ENCODE measurements around the gene FBXL7.

FBXL7 gene

DNA sequence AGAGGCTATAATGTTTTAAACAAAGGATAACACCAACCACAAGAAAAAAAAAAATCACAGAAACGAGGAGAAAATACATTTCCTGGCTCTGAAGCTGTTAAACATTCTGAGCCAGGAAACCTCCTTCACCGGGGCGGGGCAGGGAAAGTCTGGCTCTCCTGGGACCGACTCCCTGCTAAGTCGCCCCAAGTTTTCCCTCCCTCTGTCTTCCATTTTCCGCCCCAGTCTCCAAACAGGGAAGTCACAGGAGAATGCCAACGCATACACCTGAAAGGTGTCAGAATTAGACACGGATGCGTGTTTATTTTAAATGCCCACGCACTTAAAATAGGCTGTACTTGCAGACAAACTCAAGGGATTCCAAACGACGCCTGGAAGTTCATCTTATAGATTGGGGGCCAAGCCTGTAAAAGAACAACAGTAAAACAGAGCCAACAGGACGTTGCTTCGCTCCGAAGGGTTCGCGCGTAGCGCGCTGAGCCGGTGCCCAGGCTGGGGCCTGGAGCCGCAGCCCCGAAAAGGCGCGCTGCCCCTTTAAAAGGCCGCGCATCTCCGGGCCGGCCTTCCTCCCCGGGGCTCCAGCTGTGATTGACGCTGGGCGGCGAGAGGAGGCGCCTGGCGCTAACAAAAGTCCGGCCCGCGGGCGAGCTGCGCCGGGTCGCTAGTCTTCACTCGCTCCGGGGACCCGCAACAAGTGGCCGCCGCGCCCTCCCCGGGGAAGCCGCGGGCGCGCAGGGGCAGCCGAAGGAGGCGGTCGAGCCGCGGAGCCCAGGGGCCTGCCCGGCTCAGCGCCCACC, at the start of gene FBXL7:
TSS of gene FBXL7 (plus strand) at position 653 of the 797 bp plus-strand sequence.
- DNase-seq (ENCODE audit: low spot score) = no peak

DNA sequence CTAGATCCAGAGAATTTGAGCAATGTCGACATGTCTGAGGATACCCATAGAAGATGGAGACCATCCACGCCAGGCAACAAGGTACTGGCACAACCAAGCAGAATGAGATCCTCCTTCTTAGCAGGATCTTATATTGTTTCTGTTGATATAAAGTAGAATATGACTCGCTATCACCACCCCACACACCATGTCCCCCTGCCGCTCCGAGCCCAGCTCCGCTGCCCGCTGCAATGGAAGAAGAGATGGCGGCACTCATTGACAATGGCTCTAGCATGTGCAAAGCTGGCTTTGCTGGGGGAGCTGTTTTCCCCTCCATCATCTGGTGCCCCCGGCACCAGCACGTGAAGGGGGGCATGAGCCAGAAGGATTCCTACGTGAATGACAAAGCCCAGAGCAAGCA, 49.5 kb upstream of the FBXL7 start:
- DNase-seq (ENCODE audit: low spot score) = no peak

DNA sequence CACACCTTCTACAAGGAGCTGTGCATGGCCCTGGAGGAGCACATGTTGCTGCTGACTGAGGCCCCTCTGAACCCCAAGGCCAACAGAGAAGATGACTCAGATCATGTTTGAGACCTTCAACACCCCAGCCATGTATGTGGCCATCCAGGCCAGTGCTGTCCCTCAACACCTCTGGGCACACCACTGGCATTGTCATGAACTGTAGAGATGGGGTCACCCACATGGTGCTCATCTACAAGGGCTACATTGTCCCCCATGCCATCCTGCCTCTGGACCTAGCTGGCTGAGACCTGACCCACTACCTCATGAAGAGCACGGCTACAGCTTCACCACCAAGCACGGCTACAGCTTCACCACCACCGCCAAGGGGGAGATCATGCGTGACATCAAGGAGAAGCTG, 49.0 kb upstream of the FBXL7 start:
- no peak for DNase-seq (ENCODE audit: low spot score)

GRCh38 chr5:15452030-15452429, 48.0 kb upstream of the FBXL7 start:
- DNase-seq (ENCODE audit: low spot score) = no peak

GRCh38 chr5:15452781-15453180, 47.2 kb upstream of the FBXL7 start:
- no peak for DNase-seq (ENCODE audit: low spot score)

DNA sequence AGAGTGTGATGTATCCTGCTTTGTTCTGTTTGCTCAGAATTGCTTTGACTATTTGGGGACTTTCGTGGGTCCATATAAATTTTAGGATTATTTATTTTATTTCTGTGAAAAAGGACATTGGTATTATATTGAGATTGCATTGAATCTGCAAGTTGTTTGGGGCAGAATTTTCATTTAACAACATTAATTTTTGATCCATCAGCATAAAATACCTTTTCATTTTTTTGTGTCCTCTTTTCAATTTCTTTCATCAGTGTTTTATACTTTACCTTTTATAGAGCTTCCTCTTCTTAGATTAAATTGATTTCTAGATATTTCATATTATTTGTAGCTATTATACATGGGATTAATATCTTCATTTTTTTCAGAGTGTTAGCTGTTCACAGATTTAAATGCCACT, 40.8 kb upstream of the FBXL7 start:
- no peak for DNase-seq (ENCODE audit: low spot score)

- peak; percentile 17 for DNase-seq (ENCODE audit: low spot score)
Measured at GRCh38 chr5:15463231-15463980, 36.6 kb upstream of the FBXL7 start.

GRCh38 chr5:15472116-15472515, 27.9 kb upstream of the FBXL7 start:
- no peak for DNase-seq (ENCODE audit: low spot score)

DNA sequence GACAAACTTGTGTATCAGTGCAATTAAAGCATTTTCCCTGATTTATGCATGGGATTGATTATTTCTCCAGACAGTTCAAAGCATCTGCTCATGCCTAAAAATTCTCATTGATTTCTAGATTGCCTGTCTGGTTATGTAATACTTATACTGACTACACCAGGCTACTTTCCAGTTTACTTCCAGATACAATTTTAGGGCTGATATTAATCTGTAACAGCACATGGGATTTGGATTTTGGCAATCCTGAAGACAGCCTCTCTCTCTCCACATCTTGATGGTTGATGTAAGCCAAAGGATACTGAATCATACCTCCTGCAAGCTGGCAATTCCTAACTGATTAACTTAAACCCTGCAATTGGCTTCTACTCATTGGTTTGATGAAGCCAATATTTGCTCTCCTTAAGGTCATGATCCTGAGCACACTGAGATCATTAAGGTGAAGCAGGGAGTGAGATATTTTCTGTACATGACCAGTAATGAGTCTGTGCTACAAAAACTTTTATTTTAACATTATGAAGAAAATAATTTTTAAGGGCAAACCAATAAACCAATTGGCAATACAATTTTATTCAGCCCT, 25.7 kb upstream of the FBXL7 start:
- DNase-seq (ENCODE audit: low spot score) = no peak

GRCh38 chr5:15475367-15475766, 24.6 kb upstream of the FBXL7 start:
- no peak for DNase-seq (ENCODE audit: low spot score)

GRCh38 chr5:15476977-15477376, 23.0 kb upstream of the FBXL7 start:
- DNase-seq (ENCODE audit: low spot score) = no peak

GRCh38 chr5:15480436-15480835, 19.5 kb upstream of the FBXL7 start:
- no peak for DNase-seq (ENCODE audit: low spot score)

- DNase-seq (ENCODE audit: low spot score) = no peak
Measured at GRCh38 chr5:15483351-15484097, 16.5 kb upstream of the FBXL7 start.

DNA sequence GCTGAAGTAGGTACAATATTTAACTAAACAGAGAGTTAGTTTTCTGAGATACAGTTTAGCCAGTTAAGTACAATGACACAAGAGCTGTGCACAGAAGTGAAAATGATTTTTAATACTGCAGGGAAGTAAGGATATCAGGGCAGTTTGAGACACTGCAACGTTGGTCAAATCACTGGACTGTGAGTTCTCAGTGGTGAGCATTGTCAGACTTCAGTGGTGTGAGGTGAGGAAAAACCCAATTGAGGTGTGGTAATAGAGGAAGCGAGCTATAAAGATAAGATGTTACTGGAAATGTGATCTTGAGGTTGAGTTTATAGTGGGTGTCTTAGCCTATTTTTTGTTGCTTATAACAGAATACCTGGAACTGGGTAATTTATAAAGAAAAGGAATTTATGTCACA, 12.8 kb upstream of the FBXL7 start:
- DNase-seq (ENCODE audit: low spot score) = no peak

GRCh38 chr5:15489571-15490235, 10.3 kb upstream of the FBXL7 start:
- no peak for DNase-seq (ENCODE audit: low spot score)

- no peak for DNase-seq (ENCODE audit: low spot score)
Measured at GRCh38 chr5:15492545-15492944, 7.4 kb upstream of the FBXL7 start.

- no peak for DNase-seq (ENCODE audit: low spot score)
Measured at GRCh38 chr5:15493501-15493900, 6.5 kb upstream of the FBXL7 start.

- DNase-seq (ENCODE audit: low spot score) = no peak
Measured at GRCh38 chr5:15495026-15495425, 5.0 kb upstream of the FBXL7 start.

DNA sequence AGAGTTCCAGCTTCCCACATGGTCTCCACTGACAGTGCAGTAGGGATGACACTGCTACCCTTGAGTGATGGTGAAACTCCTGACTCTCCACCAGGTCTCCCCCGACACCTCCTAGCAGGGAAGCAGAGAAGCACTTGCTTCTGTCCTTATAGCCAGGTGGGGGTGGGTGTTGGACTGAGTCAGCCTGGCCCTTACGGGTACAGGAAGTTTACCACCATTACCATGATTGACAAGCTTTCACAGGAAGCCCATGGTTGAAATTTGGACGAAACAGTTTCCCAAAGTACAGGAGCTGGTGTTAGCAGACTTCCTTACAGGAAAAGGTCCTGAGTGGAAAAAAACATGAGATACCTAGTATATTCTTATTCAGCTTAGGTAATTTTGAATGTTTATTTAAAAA, 3.1 kb upstream of the FBXL7 start:
- no peak for DNase-seq (ENCODE audit: low spot score)

DNA sequence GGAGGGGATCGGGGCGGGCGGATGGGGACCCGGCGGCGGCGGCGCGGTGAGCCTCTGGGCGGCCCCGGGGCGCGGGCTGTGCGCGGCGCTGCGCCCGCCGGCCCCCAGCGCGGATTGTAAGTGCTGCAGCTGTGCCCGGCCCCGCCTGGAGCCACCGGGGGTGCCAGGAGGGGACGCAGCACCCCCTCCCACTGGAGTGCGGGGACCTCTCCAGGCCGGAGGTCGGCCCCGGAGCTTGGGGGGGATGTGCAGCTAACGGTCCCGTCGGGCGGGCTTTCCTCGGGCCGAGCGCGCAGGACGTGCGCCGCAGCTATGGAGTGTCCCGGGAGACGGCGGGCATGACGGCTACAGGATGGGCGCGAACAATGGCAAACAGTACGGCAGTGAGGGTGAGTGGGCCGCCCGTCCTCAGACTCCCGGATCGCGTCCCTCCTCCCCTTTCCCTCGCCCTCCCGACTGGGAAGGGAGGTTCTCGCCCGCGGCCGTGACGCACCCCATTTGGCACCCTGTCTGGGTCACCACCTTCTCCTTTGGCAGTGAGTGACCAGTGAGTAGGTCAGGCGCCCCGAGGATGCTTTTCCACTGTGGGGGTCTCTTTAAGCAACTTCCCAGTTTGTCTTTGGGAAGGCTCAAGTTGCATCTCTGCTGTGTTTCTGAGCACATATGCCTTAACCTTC, 483 bp downstream of the FBXL7 start:
- no peak for DNase-seq (ENCODE audit: low spot score)

DNA sequence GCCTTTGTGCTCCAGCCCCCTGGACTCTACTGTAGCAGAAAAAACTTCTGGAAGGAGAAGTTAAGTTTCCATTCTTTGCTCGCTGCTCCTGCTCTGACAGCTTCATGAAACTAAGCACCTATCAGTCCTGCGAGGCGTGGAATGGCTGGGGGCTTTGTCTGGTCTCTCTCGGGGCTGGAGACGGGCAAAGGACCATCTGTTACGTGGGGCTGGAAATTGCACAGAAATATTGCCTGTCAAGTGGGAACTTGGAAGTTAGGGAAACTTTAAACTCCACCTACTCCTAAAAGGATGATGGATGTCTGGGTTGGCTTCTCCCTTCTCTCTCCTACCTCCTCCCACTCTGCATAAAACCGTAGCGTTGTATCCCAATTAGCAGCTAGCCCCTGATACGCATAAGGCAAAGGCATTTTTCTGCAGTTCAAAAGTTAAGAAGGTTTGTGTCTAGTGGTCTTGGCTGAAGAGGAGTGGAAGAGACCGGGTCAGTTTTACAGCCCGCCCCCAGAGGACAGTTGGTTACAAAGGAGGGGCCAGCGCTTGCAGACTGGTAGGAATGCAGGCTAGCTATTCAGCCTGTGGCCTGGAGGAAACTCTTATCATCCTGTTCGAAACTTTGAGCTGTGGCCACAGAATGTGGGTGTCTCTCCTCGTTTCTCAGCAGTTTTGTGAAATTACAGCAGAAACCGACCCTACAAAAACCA, 1.3 kb downstream of the FBXL7 start:
- no peak for DNase-seq (ENCODE audit: low spot score)

All from SW480 (cell line).